K562 (cell line): ENCODE results near the gene ZNF318. TPM values are rescaled to one million over a fixed set of nuclear protein-coding genes. Genes with fewer than 3 reads are reported as not detected.

Experiments
- CBX5 ChIP-seq: IDR thresholded peaks from 2 replicates; pipeline ENCODE4 v1.6.1; 2014; ENCODE audit warnings: low read depth, borderline replicate concordance
- GATAD2A ChIP-seq: fragments of 450-650 bp; IDR thresholded peaks from 2 replicates; pipeline ENCODE4 v1.6.1; 2017
- NFYB ChIP-seq: IDR thresholded peaks from 2 replicates; pipeline ENCODE4 v1.6.1; 2011; ENCODE audit warnings: mild to moderate bottlenecking, moderate library complexity; ENCODE audit not compliant: insufficient read length; ENCODE audit errors: extremely low read depth
- NR0B1 ChIP-seq: fragments of 450-650 bp; IDR thresholded peaks from one replicate; pipeline ENCODE4 v1.6.1; 2018; ENCODE audit warnings: mild to moderate bottlenecking, moderate library complexity; ENCODE audit not compliant: partially characterized antibody
- POLR2H ChIP-seq: IDR thresholded peaks from 2 replicates; pipeline ENCODE4 v1.6.1; 2016; ENCODE audit warnings: missing genetic modification characterization, low read depth, mild to moderate bottlenecking, control low read depth, missing compliant biosample characterization, moderate library complexity
- RCOR1 ChIP-seq, 2 experiments: IDR thresholded peaks; 2 replicates each; pipeline ENCODE4 v1.6.1; 2012; ENCODE audit warnings: low read depth in 2 of 2, low read length in 2 of 2, borderline replicate concordance in 1 of 2, improper control_type of control experiment in 1 of 2
- RNF2 ChIP-seq: sonication (generic); IDR thresholded peaks from 2 replicates; pipeline ENCODE4 v1.6.1; 2016
- SIN3B ChIP-seq: fragments of 450-650 bp; IDR thresholded peaks from 2 replicates; pipeline ENCODE4 v1.6.1; 2017; ENCODE audit warnings: low read depth, mild to moderate bottlenecking, moderate library complexity
- SMARCB1 ChIP-seq: IDR thresholded peaks from 2 replicates; pipeline ENCODE4 v1.6.1; 2011; ENCODE audit warnings: improper control_type of control experiment, low read depth; ENCODE audit not compliant: insufficient read length
- ZC3H4 ChIP-seq: sonication (generic); formaldehyde crosslinking; IDR thresholded peaks from 2 replicates; pipeline ENCODE4 v1.9.0; 2021; ENCODE audit warnings: missing genetic modification reagents, borderline replicate concordance
- ZNF184 ChIP-seq: sonication (generic); formaldehyde crosslinking; IDR thresholded peaks from 2 replicates; pipeline ENCODE4 v1.5.0; 2020; ENCODE audit warnings: missing genetic modification reagents
- ZNF639 ChIP-seq, 2 experiments: fragments of 200-800 bp in 1 of 2; sonication (Bioruptor generic) in 1 of 2; sonication (generic) in 1 of 2; formaldehyde crosslinking in 1 of 2; IDR thresholded peaks in 1 of 2; conservative IDR thresholded peaks in 1 of 2; 2 replicates each; pipeline versions ENCODE4 v1.5.0 to v1.6.1; 2016 to 2020; ENCODE audit warnings: missing compliant biosample characterization in 1 of 2, missing genetic modification characterization in 1 of 2, missing genetic modification reagents in 1 of 2
- polyA plus RNA-seq, 8 experiments: library from polyadenylated mRNA; depleted of rRNA in 4 of 8; stranded (reverse) in 5 of 8; unstranded in 3 of 8; fragments of >200 nt; fragmentation: Nextera tagmentation in 2 of 8; fragmentation: Illumina TruSeq in 1 of 8; extraction: Ambion mirVana in 2 of 8; extraction: Trizol in 1 of 8; gene quantifications; 2 replicates each; pipeline versions ENCODE4 v1.2.1 to v1.2.3, GENCODE V29; 2011 to 2014; ENCODE audit warnings: inconsistent platforms in 1 of 8, missing spikeins in 1 of 8
- total RNA-seq, 7 experiments: library from RNA; depleted of rRNA in 6 of 7; stranded (reverse); fragments of >200 nt in 6 of 7; fragmentation: Illumina TruSeq in 2 of 7; extraction: Trizol in 2 of 7; gene quantifications; 2 replicates each; pipeline versions ENCODE4 v1.2.1 to v1.2.3, GENCODE V29; 2011 to 2021; ENCODE audit warnings: low replicate concordance in 1 of 7
- TF ChIP-seq, protein P1 (sequence below): fragments of 200-800 bp; sonication (Bioruptor generic); IDR thresholded peaks from 2 replicates; pipeline ENCODE4 v1.6.1; 2017; ENCODE audit warnings: missing genetic modification characterization, missing compliant biosample characterization
- TF ChIP-seq, protein P2 (sequence below): fragments of 250-450 bp; sonication (Bioruptor Pico); IDR thresholded peaks from 2 replicates; pipeline ENCODE4 v1.4.0; 2020
- TF ChIP-seq, protein P3 (sequence below), 2 experiments: fragments of 250-450 bp in 1 of 2; fragments of 450-650 bp in 1 of 2; sonication (Bioruptor Pico) in 1 of 2; IDR thresholded peaks; 2 replicates each; pipeline versions ENCODE4 v1.6.1 to v1.8.0; 2016 to 2021; ENCODE audit warnings: mild to moderate bottlenecking in 2 of 2, moderate library complexity in 2 of 2, missing compliant biosample characterization in 1 of 2, missing genetic modification characterization in 1 of 2

ZNF318 gene
- total and polyA plus RNA-seq, 9 of the 15 experiments (the other 6 are each of a cell fraction or from before 2014, with no cell fraction given) = 3.2 to 19.0 (median 9.2) TPM

GRCh38 chr6:43369174-43370002 is at the start of gene ZNF318 (continued):
- TF ChIP-seq, protein P1, sequence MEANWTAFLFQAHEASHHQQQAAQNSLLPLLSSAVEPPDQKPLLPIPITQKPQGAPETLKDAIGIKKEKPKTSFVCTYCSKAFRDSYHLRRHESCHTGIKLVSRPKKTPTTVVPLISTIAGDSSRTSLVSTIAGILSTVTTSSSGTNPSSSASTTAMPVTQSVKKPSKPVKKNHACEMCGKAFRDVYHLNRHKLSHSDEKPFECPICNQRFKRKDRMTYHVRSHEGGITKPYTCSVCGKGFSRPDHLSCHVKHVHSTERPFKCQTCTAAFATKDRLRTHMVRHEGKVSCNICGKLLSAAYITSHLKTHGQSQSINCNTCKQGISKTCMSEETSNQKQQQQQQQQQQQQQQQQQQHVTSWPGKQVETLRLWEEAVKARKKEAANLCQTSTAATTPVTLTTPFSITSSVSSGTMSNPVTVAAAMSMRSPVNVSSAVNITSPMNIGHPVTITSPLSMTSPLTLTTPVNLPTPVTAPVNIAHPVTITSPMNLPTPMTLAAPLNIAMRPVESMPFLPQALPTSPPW (CRISPR knock-in tag) = peak; percentile 99
- TF ChIP-seq CBX5 = no peak
- no peak for TF ChIP-seq ZC3H4
- peak; percentile 74 for TF ChIP-seq POLR2H (tag)
- TF ChIP-seq GATAD2A = 0 out of 2 replicates have a peak, but pooled peaks have one; percentile 33
- TF ChIP-seq SIN3B = 0 out of 2 replicates have a peak, but pooled peaks have one; percentile 21
- TF ChIP-seq NFYB = no peak
- no peak for TF ChIP-seq ZNF184 (CRISPR knock-in tag)
- TF ChIP-seq, protein P2, sequence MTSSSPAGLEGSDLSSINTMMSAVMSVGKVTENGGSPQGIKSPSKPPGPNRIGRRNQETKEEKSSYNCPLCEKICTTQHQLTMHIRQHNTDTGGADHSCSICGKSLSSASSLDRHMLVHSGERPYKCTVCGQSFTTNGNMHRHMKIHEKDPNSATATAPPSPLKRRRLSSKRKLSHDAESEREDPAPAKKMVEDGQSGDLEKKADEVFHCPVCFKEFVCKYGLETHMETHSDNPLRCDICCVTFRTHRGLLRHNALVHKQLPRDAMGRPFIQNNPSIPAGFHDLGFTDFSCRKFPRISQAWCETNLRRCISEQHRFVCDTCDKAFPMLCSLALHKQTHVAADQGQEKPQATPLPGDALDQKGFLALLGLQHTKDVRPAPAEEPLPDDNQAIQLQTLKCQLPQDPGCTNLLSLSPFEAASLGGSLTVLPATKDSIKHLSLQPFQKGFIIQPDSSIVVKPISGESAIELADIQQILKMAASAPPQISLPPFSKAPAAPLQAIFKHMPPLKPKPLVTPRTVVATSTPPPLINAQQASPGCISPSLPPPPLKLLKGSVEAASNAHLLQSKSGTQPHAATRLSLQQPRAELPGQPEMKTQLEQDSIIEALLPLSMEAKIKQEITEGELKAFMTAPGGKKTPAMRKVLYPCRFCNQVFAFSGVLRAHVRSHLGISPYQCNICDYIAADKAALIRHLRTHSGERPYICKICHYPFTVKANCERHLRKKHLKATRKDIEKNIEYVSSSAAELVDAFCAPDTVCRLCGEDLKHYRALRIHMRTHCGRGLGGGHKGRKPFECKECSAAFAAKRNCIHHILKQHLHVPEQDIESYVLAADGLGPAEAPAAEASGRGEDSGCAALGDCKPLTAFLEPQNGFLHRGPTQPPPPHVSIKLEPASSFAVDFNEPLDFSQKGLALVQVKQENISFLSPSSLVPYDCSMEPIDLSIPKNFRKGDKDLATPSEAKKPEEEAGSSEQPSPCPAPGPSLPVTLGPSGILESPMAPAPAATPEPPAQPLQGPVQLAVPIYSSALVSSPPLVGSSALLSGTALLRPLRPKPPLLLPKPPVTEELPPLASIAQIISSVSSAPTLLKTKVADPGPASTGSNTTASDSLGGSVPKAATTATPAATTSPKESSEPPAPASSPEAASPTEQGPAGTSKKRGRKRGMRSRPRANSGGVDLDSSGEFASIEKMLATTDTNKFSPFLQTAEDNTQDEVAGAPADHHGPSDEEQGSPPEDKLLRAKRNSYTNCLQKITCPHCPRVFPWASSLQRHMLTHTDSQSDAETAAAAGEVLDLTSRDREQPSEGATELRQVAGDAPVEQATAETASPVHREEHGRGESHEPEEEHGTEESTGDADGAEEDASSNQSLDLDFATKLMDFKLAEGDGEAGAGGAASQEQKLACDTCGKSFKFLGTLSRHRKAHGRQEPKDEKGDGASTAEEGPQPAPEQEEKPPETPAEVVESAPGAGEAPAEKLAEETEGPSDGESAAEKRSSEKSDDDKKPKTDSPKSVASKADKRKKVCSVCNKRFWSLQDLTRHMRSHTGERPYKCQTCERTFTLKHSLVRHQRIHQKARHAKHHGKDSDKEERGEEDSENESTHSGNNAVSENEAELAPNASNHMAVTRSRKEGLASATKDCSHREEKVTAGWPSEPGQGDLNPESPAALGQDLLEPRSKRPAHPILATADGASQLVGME (CRISPR knock-in tag) = no peak
- peak in 1 of 2 experiments; percentile 87; a peak in 2 of 4 replicates for TF ChIP-seq ZNF639 (CRISPR knock-in tag; conservative IDR thresholded peaks at IDR 0.05 in 1 of 2, IDR thresholded peaks at IDR 0.05 in 1 of 2)
- TF ChIP-seq RCOR1 (IDR thresholded peaks at IDR 0.05; ENCODE audit: borderline replicate concordance in 1 of 2, low read depth in 2 of 2, low read length in 2 of 2) = peak in 1 of 2 experiments; percentile 75; a peak in 2 of 4 replicates
- peak; percentile 48; the same call in 1 of the 2 replicates for TF ChIP-seq RNF2
- TF ChIP-seq, protein P3, sequence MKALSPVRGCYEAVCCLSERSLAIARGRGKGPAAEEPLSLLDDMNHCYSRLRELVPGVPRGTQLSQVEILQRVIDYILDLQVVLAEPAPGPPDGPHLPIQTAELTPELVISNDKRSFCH (CRISPR knock-in tag; IDR thresholded peaks at IDR 0.05) = no peak
- TF ChIP-seq, protein P3 (tag; IDR thresholded peaks at IDR 0.05) = 0 out of 2 replicates have a peak, but pooled peaks have one; percentile 27
- no peak for TF ChIP-seq SMARCB1
- TF ChIP-seq NR0B1 = no peak
